HPDE6-E6E7 (cell line): Measurements from ENCODE around the gene TMEM121.

Experiments used
- DNase-seq: peaks from one replicate; pipeline ENCODE4 v3.0.0; 2011; ENCODE audit warnings: missing footprints; ENCODE audit errors: extremely low spot score

The TMEM121 gene

DNA sequence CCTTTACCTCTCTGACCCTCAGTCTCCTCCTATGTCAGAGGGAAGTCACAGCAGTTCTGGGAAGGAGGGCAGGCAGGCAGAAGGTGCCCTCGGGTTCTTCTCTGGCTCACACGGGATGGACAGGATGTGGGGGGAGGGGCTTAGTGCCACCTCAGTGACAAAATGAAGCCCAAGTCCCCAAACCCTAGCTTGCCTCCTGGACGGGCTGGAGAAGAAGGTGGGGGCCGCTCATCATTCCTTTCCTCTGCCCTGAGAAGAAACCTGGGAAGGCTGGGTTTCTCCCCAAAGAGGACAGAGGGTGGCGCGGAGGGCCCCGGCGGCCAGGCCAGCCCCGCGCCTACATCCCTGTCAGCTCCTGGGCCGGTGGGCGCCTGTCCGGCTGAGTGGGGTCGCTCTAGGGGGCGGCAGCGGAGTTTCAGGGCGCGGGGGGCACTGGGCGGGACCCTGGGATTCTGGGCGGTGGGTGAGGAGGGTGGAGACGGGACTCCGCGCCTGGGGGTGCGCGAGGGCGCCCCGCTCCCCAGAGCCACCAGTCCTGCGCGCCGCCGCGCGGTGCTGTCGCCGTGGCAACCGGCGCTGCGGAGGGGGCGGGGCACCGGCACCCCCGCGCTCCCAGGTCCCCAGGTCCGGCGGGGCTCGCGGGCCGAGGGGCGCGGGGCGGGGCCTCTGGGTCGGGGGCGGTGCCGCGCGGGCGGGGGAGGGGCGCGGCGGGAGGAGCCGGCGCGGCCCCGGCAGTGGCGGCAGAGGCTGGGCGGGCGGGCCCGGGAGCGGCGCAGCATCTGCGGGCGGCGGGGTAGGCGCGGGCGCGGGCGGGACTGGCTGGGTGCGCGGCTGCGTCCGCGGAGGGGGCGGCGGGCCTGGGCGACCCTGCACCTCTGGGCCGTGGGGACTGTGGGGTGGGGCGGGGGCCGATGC, at the start of gene TMEM121:
TMEM121 (plus strand) TSS at position 723 of the 915 bp plus-strand sequence. CDS start 2,252 bp downstream, outside the sequence.
- no peak for DNase-seq

DNA sequence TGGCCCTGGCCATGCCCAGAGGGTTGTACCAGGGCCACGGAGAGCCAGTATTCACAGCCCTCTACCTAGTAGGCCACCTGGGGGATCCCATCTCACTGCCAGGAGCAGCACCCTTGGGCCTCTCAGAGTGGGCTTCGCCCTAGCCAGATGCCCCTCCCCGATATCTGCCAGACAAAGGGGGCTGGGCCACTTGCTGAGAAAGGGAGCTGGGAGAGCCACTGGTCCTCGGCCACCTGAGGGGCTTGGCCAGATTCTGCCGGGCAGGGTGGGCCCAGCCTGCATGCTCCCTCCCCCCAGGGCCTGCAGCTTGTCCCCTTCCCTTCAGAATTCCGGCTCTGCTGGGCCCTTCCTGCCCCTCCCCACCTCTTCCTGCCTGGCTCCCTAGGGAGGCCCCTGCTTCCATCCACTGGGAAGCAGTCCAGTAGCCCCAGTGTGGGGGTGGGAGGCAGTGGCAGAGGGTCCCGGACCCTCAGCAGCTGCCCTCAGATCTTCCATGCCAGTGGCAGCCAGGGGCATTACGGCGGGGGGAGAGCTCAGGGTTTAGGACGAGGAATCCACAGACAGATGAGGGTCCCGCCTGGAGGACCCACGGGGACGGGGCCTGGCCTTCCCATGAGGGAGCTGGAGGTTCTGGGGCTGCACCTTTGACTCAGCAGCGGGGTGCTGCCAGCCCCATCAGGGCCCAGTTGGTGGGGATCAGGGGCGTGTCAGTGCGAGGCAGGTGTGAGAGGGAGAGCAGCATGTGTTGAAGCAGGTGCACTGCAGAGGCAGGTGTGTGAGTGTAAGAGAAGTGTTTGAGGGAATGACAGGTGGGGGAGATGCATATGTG, 49.3 kb upstream of the TMEM121 start:
- no peak for DNase-seq

DNA sequence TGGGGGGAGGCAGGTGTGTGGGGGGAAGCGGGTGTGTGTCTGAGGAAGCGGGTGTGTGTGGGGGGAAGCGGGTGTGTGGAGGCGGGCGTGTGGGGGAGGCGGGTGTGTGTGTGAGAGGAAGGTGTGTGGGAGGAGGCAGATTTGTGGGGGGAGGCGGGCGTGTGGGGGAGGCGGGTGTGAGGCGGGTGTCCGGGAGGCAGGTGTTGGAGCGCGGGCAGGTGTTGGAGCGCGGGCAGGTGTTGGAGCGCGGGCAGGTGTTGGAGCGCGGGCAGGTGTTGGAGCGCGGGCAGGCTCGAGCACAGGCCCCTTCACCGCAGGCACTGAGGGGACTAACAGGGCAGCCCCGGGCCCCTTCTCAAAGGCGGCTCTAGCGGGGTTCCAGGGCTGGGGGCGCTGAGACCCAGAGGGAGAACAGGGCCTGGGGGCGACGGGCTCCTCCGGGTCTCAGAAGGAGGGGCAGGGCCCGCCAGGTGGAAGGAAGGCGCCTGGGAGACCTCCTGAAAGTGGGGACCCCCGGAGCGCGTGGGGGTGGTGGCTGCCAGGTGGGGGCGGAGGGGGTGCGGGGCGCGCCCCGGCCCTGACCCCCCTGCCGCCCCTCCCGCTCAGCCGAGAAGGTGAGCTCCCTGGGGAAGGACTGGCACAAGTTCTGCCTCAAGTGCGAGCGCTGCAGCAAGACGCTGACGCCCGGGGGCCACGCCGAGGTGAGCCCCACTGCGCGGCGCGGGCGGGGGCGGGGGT, 48.6 kb upstream of the TMEM121 start:
- no peak for DNase-seq

DNA sequence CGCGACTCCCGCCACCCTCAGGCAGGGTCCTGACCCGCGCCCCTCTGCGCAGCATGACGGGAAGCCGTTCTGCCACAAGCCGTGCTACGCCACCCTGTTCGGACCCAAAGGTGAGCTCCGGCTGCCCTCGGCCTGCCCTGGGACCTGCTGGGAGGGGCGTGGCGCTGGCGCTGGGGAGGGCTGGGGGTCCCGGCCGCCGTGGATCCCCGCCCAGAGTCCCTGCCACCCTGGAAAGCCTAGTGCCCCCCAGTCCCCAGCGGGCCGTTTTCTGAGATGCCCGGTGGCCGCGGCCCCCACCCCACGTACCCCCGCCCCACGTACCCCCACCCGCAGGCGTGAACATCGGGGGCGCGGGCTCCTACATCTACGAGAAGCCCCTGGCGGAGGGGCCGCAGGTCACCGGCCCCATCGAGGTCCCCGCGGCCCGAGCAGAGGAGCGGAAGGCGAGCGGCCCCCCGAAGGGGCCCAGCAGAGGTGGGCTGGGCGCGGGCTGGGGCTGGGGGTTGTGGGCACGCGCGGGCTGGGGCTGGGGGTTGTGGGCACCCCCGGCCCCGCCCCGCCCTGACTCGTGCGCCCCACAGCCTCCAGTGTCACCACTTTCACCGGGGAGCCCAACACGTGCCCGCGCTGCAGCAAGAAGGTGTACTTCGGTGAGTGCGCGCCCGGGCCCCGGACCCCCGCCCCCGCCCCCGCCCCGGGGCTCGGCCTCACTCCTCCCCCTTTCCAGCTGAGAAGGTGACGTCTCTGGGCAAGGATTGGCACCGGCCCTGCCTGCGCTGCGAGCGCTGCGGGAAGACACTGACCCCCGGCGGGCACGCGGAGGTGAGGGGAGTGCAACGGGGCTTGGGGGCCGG, 47.8 kb upstream of the TMEM121 start:
- no peak for DNase-seq

DNA sequence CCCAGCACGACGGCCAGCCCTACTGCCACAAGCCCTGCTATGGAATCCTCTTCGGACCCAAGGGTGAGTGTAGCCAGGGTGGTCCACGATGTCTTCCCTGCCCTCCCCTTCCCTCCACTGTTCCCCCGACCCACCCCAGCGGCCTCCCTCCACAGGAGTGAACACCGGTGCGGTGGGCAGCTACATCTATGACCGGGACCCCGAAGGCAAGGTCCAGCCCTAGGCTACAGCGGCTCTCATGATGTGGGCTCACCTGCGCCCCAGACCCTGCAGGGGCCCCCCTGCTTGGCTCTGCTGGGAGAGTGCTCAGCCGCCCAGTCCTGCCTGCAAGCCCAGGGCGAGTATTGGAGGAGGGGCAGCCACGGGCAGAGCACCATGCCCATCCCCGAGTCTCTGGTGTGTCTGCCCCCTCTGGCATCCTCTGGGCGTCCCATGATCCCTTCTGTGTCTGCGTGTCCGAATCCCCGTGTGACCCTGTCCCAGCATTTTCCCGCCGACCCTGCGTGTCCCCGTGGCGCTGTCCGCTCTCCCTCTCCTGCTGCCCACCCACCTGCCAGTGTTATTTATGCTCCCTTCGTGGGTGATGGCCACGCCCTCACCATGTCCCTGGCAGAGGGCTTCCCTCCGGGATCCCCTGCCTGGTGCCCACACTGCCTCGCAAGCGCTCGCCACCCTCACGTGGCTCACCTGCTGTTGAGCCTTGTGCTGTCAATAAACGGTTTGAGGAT, 46.8 kb upstream of the TMEM121 start:
- no peak for DNase-seq

DNA sequence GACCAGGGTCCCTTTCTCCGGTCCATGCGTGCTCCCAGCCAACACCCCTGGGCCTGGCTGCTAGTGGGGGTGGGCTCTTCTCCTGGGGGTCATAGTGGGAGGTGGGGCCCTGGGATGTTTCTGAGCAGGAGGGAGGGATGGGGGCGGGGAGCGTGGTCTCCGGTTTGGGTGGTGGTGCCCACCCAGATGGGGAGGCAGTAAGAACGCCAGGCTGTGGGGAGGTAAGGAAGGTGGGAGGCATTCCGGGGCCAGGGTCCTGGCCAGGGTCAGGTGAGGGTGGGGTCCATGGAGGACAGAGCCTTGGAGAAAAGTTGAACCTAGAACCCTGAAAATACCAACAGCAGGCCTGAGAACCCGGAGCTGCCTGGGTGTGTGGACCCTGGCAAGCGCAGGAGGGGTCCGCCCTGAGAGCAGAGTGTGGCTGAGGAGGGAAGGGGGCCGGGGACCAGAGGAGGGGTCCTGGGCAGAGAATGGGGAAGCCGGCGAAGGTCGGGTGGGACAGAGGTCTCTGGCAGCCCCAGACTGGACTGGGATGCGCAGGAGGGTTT, 46.1 kb upstream of the TMEM121 start:
- no peak for DNase-seq

DNA sequence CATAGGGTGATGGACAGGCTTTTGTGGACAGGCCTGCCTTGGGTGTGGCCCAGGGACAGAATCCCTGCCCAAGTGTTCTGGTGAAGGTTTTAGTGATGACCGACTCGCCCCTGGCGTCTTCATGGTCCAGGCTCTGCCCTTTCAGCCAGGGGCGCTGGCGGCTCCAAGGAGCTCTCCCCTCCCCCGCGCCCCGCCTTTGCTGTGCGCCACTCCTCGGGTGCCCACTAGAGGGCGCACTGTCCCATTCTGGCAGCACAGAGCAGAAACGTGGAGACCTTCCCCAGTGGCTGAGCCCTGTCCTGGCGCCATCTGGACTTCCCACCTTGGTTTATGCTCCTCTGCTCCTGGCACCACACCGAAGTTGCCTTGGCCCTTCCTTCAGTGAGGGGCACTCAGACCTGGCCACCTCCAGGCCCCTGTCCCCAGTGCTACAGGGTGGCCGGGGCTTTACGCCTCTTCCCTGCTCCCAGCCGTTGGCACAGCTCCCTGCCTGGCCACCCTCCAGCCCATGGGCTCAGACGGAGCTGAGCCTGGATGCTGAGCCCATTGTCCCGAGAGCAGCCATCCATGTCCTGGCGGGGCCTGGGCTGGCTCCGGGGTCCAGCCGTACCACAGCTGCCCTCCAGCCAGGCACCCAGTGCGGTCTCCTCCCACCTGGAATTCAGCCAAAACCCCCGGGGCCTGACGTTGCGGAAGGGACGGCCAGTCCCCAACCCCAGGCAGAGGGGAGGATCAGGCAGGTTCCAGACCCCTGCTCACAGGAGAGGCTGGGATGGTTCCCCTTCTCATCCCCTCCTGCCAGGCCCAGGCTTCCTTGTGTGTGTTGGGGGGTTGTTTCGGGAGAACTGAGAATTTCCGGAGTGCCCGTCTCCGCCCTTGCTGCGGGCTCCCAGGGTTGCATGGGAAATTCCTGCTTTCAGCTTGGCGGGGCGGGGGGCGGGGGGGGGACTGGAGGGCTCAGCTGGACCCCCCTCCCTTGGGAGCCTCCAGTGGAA, 45.3 kb upstream of the TMEM121 start:
- peak; percentile 82 for DNase-seq

DNA sequence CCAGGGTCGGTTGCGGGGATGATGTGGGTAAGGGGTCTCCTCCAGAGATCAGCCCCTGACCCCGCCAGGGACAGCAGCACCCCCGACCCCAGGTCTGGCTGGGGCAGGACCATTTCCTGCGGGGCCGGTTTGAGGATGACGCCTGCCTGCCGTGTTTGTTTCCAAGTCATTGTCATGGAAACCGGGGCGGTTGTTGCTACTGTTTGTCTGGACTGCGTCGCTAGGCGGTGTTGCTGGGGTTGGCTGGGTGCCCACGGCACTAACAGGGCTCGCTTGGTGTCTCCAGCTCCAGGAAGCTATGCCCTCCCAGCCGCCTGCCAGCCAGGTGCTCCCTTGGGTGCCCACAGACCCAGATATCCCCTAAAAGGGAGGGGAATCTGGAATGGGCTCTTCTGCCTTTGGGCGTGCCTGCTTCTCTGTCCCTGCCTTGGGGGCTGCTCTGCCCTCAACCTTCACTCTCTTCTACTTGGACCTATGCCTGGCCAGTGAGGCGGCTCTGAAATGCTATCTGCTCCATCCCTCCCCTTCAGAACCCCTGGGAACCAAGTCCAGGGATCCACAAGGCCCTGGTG, 44.4 kb upstream of the TMEM121 start:
- DNase-seq = peak; percentile 96

DNA sequence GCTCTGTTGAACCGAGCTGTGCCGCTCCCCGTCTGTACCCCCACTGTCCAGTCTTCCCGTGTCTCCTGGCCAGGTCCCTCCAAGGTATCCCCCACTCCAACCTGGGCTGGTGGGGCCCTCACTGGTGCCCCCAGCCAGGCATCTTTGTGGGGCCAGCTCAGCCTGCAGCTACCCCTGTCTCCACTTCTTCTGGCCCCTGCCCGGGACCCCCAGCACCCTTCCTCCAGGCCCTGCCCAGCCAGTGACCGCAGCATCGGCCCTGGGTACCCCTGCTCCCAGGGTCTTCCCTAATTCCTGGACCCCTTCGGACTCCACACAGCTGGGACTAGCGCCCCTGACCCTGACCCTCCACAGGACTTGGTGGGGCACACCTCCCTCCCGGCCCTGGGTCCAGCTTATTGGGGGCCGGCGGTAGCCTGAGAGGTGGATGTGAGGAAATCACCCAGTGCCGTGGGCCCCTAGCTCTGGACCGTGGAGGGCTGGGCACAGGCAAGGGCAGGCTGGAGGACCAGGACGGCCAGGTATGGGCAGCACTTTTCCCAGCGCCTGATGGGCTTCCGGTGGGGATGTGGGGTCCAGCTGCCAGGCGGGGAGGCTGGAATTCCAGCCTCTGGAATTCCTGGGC, 43.8 kb upstream of the TMEM121 start:
- no peak for DNase-seq

DNA sequence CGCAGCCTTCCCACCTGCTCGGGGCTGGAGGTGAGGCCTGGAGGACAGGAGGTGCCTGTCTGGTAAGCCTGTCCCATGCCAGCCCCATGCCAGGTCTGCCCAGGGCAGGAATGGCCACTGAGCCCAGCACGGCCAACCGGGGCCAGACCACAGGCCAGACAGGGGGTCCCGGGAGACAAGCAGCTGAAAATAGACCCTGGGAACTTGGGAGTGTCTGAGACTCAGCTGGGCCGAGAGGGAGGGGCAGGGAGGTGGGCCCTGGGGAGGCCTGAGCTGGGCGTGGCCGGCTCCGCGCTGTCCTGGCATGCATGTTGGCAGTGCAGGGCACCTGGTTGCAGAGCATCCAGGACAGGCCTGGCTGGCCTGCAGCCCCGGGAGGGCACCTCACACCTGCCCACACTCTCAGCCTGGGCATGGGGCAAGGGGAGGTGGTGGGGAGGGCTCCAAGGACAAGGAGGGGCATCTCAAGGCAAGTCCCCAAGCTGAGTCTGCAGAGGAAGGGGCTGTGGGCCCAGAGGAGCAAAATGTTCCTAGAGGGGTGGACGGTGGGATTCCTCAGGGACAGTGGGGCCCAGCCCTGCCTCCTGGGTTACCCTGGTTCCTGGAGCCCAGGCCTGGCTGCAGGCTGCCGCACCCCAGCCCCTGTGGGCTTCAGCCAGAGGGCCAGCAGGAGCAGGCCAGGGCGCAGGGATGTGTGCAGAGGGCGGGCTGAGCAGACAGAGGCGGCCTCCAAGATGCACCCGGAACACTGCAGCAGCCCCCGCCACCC, 42.9 kb upstream of the TMEM121 start:
- DNase-seq = no peak

DNA sequence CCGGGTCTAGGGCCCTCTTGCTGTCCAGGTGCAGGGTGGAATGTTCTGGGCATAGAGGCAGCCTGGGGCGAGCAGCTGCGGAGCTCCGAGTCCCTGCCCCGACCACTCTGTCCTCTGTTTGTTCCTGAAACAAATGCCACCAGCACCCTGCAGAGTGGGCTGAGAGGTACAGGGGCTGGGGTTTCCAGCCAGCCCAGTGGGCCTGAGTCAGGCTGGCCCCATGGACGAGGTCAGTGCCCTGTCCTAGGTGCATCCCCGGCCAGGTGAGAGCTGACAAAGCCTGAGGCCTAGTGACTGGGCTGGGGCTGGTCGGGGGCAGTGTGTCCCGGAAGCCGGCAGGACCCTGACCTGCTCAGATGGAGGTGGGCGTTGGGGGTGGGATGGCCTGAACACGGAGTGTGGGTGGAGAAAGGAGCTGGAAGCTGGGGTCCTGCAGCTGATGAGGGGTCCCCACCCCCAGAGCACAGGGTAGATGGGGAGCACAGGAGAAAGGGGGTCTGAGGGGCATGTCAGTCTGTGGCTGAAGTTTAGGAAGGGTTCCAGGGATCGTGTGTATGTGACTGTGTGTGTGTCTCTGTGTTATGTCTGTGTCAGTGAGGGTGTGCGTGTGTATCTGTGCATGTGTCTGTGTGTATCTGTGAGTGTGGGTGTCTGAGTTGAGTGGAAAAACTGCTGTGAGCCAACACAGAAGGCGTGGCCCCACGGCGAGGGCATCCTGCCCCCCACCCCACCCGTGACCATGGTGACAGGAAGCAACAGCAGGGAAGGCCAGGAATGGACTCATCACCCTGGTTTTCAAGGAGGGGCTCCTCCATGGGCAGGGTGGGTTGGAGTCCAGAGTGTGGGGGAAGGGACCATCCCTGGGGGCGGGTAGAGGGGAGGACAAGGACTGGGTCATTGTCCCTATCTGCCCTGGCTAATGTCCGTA, 42.0 kb upstream of the TMEM121 start:
- DNase-seq = no peak

DNA sequence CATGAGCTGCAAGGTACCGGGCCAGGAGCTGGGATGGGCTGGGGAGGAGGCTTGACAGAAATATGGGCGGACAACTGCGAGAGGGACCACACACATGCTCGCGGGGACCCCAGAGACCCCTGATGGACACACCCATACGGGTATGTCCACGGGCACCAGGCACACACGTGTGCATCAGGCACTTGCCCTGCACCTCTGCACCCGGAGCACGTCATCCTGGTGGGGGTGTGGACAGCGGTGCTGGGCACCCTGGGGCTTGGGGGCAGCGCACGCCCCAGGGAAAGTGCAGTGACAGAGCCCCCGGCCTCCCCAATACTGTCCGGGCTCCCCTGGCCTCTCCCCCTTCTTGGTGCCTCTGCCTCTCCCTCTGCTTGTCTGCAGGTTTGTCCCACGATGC, 41.4 kb upstream of the TMEM121 start:
- no peak for DNase-seq

DNA sequence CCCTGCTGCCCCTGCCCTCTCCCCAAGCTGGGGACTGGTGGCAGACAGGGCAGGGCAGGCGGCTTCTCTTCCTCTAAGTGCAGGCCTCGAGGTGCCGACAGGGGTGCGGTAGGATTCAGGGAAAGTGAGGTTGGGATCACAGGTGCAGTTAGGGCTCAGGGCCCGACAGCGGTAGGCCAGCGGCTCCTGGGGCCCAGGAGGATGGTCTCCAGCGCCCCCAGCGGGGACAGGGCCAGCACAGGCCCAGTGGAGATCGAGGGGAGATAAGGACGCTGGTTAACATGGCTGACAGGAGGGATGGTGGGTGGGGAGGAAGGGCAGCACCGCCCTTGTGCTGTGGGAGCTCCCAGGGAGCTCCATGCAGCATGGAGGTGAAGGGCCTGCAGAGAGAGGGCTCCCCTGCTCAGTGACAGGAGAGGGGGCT, 40.6 kb upstream of the TMEM121 start:
- DNase-seq = no peak

DNA sequence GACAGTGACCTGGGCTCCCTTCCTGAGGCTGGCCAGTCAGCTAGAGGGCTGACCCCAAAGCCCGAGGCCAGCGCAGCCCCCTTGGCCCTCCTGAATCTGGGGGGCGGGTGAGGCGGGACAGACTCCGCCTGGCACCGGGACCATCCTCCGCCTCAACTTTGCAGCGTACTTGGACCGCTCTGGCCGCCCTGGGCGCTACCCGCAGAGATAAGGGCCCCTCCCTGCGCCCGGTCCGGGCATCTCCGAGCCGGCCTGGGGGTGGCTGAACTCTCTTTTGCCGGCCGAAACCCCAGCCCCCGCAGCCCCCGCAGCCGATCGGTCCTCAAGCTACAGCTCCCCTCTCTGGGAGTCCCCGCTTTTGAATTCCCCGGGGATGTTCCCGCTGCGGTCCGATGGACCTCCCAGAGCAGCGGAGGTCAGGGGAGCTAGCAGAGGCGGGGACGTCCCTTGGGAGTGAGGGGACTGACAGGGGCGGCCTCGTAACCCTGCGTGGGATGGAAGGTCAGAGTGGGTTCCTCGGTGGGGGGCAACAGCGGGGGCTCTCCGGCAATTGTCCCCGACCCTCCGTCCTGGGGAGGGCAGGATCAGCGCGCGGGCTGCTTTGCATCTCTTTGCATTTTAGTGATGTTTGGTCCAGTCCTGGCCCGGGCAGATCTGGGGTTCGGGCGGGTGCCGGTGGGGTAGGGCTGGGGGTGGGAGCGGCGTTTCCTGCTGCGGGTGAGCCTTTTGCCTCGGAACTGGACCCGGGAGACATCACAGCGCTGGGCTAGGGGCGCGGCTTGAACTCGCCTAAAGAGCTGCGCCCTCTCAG, 40.0 kb upstream of the TMEM121 start, which contains the start of gene CRIP1:
CRIP1 (plus strand) TSS at position 724 of the 811 bp plus-strand sequence. CDS start 374 bp downstream, outside the sequence.
- DNase-seq = no peak

DNA sequence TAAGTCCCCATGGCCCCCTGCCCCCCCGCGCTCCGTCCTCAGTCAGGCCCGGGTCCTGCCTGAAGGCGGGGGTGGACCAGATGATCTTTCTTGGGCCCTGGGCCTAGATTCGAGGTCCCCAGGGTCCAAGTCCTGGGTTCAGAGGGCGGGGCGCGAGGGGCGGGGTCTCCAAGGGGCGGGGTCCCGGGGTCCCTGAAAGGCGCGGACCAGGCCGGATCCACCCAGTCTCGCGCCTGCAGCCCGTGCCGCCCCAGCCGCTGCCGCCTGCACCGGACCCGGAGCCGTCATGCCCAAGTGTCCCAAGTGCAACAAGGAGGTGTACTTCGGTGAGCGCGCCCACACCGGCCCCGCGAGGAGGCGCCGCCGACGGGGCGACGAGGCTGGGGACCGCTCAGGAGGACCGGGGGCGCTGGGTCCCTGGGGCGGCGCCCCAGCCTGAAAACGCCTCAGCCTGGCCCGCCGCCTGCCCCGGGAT, 39.4 kb upstream of the TMEM121 start:
- no peak for DNase-seq
